Measurements from ENCODE around the gene TOX2.

Gene TOX2

DNA sequence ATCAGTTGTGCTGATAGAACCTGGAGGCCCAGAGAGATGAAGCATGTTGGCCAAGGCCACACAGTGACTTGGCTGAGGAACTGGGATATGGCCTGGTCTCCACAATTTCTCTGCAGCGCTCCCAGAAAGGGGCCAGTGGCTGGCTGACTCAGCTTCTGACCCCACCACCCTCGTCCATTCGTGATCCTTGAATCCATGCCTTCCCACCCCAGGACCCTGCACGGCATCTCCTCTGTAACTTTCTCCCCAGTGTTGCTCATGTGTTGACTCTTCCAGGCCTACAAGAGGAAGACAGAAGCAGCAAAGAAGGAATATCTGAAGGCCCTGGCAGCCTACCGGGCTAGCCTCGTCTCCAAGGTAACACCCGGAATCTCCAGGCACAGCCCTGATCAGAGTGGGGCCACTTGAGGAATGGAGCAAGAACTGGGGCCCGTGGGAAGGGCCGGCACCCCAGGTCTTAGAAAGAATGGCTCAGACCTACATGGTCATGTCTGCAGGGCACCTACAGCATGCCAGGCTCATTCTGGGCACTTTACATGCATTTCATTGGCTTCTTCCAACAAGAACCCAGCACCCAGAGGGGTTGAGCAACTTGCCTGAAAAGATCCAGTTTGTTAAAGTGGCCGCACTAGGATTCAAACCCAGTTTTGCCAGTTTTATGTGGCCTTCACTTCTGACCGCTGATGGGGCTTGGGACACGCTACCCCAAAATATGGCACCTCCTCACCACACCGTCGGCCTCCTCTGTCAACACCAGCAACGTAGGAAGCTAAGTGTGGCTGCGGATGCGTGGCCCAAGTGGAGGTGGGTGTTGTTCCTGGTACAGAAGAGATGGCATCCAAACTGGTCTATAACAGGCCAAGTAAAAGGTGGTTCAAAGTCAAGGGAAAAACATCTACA, 150.1 kb downstream of the TOX2 start:
- no peak for DNase-seq (ENCODE audit: low read depth in 2 of 2)

DNA sequence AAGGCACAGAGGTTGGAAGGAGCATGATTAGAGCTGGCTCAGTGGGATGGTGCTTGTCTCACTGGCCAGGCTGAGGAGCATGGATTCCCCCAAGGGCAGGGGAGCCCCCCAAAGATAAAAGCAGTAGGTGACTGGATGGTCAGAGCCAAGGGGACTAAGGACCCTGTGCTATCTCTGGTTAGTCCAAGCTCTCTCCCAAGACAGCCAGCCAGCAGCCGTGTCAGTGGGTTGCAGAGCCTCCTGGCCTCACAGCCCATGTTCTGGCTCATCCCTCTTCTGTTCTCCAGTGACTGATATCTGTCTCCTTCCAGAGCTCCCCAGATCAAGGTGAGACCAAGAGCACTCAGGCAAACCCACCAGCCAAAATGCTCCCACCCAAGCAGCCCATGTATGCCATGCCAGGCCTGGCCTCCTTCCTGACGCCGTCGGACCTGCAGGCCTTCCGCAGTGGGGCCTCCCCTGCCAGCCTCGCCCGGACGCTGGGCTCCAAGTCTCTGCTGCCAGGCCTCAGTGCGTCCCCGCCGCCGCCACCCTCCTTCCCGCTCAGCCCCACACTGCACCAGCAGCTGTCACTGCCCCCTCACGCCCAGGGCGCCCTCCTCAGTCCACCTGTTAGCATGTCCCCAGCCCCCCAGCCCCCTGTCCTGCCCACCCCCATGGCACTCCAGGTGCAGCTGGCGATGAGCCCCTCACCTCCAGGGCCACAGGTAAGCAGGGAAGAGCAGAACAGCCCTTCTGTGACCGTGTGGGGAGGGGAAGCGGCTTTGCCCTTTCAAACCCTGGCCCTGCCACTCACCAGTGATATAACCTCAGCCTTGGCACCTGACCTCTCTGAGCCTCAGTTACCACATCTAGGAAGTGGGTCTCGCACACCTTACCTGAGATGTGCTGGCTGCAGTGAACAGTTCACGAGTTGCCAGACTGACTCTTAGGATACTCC, 151.0 kb downstream of the TOX2 start:
- no peak for DNase-seq (ENCODE audit: low read depth in 2 of 2)

DNA sequence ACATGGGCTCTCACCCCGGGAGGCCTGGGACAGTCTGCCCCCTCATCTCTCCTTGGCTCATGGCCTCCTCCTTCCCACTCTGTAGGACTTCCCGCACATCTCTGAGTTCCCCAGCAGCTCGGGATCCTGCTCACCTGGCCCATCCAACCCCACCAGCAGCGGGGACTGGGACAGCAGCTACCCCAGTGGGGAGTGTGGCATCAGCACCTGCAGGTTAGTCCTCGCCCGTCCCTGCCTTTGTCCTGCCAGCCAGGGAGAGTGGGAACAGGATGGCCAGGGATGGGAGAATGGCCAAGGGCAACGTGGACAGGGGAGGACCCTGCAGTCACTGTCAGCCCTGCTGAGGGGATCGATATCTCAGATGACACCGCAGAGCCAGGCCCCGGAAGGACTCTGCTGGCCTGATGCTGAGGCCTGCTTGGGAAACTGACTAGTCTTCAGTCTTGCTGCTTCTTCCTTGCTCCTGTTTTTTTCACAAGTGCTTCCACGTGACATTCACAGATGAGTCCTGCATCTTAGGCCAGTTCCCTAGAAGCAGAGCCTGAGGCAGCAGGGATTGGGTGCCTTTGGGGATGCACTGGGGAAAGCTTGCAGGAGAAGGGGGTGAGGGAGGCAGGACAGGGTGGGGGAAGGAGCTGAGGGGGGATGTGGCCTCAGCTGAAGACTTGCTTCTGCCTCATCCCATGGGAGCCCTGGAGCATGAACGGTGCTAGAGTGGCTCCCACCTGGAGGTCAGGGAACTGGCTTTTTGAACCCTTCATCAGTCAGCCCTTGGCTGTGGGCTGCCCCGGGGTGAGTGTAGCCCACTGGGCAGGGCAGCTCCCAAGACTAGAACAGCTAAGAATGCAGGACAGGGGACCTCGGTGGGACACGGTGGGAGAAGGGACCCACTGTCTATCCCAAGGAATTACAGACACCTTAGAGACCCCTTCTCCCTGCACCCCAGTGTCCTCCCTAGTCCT, 152.3 kb downstream of the TOX2 start:
- DNase-seq (ENCODE audit: low read depth in 2 of 2) = no peak

DNA sequence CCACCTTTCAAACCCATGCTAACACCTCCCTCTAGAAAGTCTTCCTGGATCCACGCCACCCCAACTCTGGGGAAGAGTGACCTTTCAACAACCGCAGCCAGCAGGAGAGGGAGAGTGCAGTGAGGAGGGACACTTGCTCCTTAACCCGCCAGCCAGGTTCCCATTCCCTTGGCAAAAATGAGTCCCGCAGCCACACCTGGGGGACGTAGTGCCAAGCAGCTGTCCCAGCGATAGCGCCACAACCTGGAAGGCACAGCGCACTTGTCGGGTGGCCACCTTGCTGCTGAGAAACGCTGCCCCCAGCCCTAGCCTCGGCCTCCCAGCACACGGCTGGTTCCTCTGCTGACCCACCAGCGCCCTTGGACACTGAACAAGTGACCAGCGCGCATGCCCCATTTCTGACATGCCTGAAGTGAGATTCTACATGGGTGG, 153.0 kb downstream of the TOX2 start:
- no peak for DNase-seq (ENCODE audit: low read depth in 2 of 2)

DNA sequence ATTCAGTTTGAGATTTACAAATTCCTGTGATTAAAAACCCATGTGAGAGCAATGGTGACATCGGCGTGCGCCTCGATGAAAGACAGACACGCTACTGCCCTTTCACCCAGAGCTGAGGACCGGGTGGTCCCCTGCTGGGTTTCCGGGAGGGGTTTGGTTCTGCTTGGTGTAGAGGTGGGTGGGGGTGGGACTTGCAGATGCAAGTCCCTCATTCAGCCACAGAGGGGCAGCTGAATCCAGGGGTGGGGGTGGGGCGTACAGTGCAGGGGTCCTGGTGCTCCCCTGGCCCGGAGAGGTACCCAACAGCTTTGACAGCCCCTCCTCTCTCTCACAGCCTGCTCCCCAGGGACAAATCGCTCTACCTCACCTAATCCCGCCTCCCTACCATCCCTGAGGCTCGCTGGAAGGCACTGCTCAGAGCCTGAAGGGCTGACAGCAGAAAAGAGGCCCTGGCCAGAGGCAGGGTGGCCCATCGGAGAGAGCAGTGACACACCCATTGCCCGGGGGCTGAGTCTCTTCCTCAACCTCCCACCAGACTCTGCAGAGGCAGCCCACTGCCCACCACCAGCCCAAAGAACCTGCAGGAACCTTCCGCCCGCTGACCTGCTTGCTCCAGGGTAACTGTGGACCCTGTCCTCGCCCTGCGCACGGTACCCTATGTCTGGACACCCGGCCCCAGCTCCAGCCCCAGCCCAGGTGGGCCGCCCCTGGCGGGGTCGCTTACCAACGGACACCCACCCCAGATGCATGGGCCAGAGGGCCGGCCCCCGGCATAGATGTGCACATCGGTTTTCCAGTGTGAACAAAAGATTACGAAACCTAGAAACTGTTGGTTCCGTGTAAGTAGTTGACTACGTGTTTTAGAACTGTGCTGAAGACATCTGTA, 153.9 kb downstream of the TOX2 start:
- DNase-seq (ENCODE audit: low read depth in 2 of 2) = no peak

DNA sequence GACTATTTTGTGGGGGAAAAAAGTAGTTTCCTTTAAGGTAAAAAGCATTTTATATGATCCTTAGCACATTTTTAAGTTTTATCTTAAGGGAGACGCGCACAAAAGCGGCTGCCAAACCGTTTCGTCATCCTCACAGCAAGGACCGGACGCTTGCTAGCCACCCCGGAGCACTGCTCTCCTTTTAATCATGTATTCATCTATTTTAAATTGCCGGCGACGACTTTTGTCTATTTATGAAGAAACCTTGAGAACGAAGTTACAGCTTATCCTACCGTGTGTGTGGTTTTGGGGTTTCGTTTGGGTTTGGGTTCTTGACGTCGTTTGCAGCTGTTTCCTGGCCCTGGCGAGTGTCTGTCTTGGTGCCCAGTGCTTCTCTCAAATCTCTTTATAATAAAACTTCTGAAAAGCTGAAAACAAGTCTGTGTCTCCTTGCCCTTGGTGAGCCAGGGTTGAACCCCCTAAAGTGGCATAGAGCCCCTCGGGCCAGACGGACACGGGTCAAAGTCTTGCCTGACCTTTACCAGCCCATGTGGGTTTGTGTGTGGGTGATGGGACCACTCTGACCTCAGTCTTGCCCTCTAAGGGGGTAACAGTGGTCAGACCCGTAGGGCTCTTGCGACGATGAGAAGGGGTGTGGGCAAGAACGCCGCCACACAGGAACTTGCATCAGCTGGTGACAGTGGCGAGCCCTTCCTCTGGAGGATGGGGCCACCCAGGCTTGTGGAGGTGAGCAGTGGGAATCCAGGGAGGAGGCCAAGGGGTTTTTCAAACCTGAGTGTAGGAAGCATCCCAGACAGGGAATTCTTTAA, 154.8 kb downstream of the TOX2 start:
- DNase-seq (ENCODE audit: low read depth in 2 of 2) = no peak

DNA sequence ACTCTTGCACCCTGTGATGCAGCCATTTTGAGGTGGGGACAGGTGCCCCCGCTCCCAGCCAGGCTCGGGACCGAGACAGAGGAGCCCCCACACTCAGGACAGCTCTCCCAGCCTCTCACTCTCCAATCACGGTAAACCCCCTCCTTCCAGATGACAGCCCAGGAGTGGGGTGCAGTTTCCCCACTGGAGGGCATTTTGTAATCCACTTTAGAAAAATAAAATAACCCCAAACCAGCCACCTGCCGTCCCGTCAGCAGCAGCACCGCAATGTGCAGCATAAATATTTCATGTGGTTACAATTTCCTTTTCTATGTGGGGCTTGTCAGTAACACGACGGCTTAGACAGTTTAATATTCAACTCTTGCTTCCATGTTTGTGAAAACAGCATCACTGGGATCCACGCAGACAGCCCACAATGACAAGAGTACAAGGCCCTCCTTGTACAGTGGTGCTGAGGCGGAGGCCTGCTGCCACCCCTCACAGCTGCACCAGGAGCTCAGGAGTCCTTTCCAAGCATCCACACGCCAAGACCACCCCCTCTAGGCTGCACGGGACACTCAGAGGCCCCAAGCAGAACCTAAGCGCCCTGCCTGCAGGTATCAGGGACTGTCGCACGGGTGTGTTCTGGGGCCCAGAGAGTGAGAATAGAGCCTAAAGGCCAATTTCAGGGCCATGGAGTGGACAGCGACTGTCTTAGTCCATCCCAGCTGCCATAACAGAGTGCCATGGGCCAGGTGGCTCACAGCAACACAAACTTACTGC, 155.7 kb downstream of the TOX2 start:
- DNase-seq (ENCODE audit: low read depth in 2 of 2) = no peak

DNA sequence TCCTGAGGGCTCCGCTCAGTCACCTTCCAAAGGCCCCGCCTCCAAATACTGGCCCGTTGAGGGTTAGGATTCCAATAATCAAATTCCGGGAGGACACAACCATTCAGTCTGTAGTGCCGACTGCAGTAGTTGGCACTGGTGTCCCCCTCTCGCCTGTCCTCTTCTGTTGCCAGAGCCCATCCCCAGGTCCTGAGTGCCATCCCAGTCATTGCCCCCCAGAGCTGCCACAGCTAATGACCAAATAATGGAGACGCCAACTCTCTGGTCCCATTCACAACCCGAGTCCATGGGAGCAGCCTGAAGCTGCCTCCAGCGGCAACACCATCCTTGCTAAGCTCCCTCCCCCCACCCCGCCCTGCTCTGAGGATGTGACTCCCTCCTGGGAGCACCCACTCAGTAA, 156.4 kb downstream of the TOX2 start:
- DNase-seq (ENCODE audit: low read depth in 2 of 2) = no peak

DNA sequence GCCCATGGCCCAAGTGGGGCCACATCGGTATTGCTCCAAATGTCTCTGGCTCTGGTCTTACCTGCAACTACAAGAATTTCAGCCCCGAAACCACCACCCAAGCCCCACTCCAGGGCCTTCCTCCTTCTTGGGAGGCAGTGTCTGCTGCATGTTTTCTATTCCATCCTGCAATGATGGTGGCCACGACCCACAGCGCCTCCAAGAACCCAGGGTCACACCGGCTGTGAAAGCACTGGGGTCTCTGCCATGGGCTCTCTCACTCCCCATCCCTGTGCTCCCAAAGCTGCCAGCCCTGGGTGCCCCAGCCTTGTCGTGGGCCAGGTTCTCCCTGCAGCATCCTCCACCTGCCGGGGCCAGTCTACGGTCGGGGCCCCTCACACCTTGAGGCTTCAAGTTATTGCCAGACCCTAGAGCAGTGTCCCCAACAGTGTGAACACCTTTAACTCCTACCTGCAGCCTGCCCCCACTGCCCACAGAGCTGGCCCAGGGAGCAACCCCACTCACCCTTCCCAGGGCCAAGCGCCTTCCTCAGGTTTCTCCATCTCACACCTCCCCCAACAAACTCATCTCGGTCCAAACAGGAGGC, 157.0 kb downstream of the TOX2 start:
- no peak for DNase-seq (ENCODE audit: low read depth in 2 of 2)

DNA sequence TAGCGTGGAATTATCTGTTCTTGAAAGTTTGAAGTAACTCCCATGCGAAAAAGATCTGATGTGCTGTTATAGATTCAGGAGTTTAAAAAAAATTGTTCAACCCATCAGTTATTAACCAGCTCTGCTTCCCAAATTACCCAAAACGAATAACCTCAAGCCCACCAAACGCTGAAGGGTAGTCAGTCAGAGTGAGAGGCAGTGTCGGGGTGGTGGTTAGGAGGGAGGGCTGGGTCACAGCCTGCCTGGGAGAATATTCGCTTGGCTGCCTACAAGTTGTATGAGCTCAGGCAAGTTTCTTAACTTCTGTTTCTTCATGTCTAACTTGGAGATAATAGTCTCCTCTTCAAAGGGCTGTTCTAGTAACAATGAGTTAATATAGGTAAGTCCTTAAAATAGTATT, 157.7 kb downstream of the TOX2 start:
- no peak for DNase-seq (ENCODE audit: low read depth in 2 of 2)

DNA sequence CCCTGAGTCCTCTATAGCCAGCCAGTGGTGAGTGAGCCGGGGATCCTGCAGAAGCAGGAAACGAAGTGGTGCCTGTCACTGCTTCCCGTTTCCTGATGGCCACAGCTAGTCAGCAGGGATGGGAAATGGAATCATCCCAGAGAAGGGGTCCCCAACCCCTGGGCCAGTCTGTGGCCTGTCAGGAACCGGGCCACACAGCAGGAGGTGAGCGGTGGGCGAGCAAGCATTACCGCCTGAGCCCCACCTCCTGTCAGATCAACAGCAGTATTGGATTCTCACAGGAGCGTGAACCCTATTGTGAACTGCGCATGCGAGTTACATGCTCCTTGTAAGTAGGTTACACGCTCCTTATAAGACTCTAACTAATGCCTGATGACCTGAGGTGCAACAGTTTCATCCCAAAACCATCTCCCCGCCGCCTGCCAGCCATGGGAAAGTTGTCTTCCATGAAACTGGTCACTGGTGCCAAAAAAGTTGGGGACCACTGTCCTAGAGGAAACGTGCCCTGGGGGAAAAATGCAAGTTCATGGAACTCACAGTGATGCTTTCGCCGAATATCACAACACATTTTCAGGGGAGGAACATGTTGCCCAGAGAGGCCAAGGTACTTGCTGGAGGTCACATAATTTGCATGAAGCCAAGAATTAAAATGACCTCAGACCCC, 158.5 kb downstream of the TOX2 start:
- DNase-seq (ENCODE audit: low read depth in 2 of 2) = no peak

DNA sequence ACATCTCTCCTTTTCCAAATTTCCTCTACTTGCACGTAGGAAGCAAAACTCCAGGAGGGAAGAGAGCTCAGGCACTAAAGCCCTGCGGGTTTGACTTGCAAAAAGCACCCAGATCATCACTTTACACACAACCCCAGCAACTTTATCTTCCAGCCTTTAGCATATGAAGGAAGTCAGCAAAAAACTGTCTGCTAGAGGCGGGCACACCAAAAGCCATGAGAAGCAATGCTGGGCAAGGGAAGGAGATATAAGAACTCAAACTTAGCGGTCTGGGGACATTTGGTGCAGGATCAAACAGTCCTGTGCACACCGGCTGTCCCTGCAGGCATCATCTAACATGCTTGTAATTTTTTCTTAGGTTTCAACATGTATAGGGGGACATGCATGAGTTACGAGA, 159.0 kb downstream of the TOX2 start:
- no peak for DNase-seq (ENCODE audit: low read depth in 2 of 2)

DNA sequence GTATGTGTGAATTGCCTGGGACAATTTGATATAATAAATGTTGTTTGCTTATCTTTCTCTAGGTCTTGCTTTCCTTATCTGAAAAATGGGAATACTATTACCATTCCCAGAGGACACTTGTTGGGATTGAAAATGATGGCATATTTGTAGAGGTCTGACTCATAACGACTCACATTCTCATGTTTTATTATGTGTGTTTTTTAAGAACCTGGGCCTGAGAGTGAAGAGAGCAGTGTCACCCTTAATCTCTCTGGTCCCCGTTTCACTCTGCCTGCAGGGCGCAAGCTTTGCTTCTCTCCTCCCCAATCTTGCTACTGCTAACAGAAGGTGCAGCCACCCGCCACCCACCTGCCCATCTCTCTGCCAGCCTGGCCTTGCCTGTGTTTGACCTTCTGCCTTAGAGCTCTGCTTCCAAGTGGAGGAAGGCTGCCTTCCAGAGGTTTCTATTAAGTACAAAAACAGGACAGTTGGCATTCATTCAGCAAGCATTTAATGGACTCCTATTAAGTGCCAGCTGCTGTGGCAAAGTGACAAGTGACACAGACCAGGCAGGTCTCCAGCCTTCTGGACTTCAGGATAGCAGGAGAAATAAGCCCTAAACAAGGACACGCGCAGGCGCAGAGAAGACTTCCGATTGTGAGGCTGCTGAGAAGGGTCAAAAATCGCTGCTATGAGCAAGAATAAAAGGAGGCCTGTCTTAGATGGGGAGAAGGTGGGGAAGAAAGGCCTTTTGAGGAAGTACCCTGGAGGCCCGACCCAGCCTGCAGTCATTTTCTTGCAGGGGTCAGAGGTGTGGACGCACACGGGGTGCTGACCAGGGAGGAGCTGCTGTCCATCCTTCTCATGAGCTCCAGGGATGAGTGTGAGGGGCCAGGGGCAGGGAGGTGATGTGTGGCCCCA, 159.8 kb downstream of the TOX2 start:
- DNase-seq (ENCODE audit: low read depth in 2 of 2) = peak; percentile 35 to 42

DNA sequence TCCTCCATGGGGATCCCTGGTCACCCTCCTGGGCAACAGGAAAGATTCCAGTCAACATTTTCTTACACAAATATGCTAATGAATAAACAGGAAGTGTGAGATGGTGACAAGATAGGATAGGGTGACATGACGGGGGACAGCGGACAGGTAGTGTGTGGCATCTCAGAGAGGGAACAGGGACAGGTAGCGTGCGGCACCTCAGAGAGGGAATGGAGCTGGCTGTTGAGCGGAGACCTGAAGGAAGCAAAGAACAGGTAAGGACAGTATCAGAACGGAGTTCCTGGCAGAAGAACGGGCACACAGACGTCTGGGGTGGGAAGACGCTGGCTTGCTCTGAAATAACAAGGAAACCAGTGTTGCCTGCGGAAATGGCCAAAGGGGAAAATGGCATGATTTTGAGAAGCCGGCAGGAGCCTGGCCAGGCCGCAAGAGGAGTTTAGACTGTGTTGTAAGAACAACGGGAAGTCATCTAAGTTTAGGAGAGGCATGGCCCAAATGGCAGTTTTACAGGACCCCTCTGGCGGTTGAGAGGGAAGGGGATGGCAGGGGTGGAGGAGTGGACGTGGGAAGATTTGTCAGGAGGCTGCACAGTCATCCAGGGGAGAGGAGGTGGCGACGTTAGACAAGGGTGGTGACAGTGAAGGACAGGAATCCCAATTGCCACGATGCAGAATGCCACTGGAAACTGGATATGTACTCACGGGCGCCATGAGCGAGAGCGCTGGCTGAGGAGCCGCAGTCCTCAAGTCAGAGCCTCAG, 160.7 kb downstream of the TOX2 start:
- DNase-seq (ENCODE audit: low read depth in 2 of 2) = no peak

DNA sequence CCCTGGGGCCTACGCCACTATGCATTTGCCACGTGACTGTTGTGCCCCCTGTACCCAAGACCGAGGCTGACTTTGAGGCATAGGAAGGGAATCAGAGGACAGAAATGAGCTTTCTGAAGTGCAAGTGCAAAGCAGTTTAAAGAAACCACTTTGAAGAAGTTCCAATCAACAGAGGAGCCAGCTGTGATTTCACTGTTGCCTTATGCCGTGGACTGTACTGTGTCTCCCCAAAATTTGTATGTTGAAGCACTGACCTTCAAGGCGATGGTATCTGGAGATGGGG, 161.2 kb downstream of the TOX2 start:
- DNase-seq (ENCODE audit: low read depth in 2 of 2) = no peak

DNA sequence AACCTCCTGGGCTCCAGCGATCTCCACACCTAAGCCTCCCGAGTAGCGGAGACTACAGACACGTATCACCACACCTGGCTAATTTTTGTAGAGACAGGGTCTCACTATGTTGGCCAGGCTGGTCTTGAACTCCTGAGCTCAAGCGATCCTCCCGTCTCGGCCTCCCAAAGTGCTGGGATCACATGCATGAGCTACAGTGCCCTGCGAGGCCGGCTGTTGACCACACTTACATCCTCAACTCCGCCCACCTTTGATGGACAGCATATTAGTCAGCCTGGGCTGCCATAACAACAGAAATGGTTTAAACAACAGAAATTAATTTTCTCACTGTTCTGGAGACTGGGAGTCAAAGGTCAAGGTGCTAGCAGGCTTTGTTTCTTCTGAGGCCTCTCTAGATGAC, 164.6 kb downstream of the TOX2 start:
- no peak for DNase-seq (ENCODE audit: low read depth in 2 of 2)

Data from fibroblast of skin of left quadriceps (primary cell).